GOT3 (cell line): Measurements from ENCODE around the gene ZFP2.
"Not testable (repeated sequence)": the region's sequence is repeated elsewhere in the genome, so short reads cannot be mapped to it uniquely, and the experiment has no call there.

Experiments
- DNase-seq: peaks from one replicate; lab custom pipeline; 2025; ENCODE audit warnings: mixed read lengths; lab: John Stamatoyannopoulos, UW

The ZFP2 gene

DNA sequence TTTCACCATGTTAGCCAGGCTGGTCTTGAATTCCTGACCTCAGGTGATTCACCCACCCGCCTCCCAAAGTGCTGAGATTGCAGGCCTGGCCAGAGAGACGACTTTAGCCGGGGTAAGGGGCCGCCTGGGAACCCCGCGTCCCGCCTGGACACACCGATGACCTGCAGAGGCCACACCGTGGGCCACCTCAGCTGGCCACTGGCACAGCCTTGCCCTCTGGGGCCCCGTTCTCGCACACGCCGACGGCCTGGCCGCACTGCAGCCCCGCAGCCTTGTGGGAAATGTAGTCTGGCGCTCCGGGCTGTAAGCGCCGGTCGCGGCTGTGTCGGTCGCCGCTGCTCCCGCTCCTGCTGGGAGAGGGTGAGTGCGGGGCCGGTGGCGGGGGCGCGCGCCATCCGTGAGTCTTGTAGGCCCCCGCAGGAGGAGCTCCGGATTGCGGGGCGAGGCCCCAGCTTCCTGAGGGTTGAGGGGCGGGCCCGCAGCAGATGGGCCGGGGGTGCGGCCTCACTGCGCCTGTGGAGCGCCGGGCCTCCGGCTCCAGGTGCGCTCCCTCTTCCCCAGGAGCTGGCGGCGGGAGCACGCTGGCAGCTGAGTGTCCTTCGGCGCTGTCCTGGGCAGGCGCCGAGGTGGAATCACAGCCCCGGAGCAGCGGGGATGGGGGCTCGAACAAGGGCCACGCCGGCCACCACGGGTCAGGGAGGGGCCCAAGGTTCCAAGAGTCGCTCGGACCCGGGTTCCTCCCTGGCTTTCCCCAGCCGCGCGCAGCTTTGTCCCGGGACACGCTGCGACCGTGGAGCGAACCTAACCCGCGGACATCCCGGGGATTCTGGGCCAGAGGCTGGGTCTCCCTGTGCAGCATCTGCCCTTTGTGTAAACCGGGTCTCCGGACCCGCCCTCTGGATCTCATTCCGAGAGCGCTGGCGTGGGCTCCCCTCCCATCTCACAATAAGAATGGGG, at the start of gene ZFP2:
Gene ZFP2, plus strand, starts transcription at position 299 of the 957 bp plus-strand sequence. CDS start 35,401 bp downstream, outside the sequence.
- DNase-seq, result no peak

DNA sequence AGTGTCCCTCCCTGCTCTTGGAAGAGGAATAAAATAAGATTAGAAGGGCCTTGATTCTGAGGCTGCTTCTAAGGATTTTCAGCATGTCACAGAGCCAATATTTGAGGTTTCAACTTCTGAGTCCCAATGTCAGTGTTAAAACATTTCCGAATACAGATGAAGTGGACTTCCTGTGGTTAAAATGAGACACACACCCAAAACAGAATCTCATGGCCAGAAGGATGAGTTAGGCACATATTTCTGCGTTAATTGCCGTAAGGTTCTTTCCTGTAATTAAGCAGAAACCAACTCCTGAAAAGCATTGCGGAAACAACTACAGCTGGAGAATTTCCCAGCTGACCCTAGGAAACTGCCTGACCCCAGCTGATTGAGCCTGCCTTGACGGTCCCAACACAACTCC, 46.4 kb upstream of the ZFP2 start:
- DNase-seq, result no peak

DNA sequence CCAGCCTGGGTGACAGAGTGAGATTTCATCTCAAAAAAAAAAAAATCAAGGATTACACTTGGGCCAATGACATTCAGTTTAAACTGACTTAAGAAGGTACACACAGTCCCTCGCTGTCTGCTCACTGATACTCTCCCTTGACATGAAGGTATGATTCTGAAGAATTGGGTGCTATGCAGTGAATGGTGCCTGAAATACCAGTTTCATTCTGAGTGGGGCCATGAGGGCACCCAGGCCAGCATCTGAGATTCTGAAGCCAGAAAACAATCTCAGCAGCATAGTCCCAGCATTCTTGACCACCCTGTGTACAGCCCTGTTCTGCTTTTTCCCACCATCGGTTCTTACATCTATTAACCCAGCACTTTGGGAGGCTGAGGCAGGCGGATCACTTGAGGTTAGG, 43.8 kb upstream of the ZFP2 start:
- no peak for DNase-seq

DNA sequence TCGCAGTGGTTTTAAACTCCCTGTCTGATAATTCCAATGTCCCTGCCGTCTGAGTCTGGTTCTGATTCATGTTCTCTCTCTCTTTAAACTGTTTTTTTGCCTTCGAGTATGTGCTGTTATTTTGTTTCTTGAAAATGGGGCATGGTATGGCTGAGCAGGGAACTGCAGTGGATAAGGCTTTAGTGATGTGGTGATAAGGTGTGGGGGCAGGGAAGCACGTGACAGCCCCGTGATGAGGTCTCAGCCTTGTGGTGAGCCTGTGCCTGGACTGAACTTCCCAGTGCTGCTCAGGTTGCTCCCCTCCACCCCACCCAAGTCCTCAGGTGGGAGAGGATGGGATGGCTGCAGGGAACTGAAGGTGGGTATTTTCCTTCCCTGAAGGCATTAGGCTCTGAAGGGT, 41.4 kb upstream of the ZFP2 start:
- DNase-seq, result no peak

DNA sequence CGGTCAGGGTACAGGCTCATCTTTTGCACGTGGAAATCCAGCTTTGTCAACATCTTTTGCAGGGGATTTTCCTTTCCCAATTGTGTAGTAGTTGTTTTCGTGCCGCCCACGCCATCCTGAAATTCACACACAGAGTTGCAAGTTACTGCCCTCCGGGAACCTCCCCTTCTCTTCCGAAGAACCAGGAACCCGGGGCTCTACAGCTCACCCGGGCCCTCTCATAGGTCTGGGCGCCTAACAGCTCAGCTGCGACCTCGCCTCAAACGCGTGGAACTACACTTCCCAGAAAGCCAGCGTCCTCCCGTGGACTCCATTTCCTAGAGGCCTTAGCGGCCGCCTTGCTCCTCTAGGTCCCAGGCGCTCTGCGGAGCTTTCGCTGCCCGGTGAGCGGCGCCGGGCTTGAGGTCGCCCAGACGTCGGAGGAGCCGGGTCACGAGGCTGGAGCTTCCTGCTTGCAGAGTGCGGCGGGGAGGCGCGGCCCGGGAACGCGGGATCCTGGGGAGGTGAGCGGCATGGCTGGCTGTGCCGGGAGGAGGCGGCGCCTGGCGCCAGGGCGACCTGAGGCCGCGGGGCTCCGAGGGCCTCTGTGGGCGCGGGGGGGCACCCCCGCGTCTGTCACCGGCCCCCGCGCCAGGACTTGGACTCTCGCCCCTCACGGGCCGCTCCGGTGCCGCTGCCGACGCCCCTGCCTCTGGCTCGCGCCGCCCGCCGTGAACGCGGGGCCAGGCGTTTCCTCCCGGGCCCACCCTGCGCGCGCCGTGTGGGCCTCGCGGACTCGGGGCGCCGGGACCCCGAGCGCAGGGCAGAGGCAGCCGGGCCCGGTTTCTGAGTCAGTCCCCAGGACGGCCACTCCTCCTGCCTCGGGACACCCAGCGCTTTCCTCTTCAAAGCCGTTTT, 35.8 kb upstream of the ZFP2 start, which contains the start of gene ZNF354B:
Gene ZNF354B, plus strand, starts transcription at position 329 of the 897 bp plus-strand sequence. CDS start 1,095 bp downstream, outside the sequence.
- DNase-seq, result peak; percentile 74

DNA sequence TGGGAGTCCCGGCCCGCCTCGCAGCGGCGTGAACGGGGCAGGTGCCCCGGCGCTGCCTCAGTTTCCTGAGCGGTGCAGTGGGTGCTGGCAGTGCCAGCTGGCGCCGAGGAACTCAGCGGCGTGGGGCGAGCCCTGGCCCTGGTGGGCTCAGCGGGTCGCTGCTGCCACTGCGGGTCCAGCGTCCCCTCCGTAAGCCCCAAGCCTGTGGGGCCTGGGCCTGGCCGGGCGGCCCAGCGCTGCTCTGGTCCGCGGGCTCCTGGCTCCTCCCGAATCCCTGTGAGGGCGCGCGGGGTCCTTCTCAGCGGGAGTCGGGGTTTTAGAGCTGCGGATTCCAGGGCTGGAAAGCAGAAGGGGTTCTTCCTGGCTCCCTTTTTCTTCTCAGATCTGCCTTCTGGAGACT, 35.1 kb upstream of the ZFP2 start:
- DNase-seq, result not testable (repeated sequence)

DNA sequence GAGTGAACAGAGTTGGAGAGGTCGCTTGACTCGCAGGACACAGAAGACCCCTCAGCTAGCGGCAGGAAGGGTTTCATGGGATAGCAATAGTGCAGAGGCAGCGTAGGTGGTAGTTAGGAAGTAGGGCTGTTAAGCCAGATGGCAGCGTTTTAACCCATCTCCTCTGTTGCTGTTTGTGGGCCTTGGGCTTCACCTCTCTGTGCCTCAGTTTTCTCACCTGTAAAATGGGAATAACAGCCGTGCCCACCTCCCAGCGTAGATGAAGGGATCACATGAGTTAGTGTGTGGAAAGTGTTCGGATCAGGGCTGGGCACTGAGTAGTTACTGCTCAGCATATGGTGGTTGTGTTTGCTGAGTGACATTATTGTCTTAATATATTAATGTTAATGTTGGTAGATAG, 34.1 kb upstream of the ZFP2 start:
- DNase-seq, result no peak

DNA sequence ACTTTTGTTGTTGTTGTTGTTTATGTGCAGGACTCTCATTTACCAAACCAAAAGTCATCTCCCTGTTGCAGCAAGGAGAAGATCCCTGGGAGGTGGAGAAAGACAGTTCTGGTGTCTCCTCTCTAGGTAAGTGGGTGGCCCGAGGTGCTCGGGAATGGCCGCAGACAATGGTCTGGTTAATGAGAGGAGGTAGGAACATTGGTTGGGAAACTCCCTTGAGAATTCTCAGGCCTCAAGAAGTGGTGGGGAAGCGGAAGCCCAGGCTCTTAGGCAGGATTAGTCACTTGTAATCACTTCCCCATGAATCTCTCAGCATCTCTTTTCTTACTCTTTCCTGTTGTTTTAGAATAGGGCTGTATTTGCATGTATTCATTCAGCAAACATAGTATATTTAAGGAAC, 28.8 kb upstream of the ZFP2 start:
- no peak for DNase-seq

DNA sequence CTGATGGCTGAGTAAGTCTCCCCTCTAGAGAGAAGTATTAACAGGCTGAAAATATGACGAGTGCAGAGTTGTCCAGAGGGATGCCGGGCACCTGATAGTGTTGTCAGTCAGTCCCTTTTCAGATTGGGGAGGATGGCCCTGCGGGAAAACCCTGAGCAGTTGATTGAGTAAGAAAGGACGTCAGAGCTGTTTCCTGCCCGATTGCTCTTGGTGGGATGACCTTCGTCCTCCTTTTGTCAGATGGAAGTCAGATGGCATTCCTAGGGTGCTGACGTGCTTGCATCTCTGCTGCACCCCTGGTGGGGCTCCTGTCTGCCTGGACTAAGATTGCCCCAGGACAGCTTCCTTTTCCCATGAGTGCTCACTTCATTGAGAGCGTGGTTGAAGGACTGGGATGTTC, 26.1 kb upstream of the ZFP2 start:
- DNase-seq, result no peak

DNA sequence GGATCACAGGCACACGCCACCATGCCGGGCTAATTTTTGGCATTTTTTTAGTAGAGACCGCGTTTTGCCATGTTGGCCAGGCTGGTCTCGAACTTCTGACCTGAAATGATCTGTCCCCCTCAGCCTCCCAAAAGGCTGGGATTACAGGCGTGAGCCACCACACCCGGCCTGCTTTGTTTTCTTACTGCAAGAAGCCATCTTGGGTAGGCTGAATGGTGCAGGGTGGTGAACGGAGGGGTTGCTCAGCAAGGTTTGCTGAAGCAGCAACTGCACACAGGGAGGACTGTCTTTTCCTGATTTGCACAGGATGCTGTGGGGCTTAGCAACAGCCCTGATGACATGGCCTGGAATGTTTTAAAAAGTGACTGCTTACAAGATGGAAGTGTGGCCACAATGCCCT, 25.3 kb upstream of the ZFP2 start:
- no peak for DNase-seq

DNA sequence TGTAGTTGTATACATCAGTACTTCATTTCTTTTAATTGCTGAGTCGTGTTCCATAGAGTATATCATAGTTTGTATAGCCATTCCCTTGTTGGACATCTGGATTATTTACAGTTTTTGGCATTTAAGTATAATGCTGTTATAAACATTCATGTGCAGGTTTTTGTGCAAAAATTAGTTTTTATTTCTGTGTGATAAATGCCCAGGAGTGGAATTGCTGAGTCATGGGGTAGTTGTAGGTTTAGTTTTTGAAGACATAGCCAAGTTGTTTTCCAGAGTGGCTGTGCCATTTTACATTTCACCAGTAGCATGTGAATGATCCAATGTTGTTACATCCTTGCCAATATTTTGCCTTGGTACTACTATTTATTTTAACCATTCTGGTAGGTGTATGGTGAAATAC, 23.4 kb upstream of the ZFP2 start:
- no peak for DNase-seq

DNA sequence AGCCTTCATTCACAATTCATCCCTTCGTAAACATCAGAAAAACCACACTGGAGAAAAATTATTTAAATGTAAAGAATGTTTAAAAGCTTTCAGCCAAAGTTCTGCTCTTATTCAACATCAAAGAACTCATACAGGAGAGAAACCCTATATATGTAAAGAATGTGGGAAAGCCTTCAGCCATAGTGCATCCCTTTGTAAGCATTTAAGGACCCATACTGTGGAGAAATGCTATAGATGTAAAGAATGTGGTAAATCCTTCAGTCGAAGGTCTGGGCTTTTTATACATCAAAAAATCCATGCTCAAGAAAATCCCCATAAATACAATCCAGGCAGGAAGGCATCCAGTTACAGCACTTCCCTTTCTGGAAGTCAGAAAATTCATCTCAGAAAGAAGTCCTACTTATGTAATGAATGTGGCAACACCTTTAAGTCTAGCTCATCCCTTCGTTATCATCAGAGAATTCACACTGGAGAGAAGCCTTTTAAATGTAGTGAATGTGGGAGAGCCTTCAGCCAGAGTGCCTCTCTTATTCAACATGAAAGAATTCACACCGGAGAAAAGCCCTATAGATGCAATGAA, 12.5 kb upstream of the ZFP2 start:
- DNase-seq, result not testable (repeated sequence)

DNA sequence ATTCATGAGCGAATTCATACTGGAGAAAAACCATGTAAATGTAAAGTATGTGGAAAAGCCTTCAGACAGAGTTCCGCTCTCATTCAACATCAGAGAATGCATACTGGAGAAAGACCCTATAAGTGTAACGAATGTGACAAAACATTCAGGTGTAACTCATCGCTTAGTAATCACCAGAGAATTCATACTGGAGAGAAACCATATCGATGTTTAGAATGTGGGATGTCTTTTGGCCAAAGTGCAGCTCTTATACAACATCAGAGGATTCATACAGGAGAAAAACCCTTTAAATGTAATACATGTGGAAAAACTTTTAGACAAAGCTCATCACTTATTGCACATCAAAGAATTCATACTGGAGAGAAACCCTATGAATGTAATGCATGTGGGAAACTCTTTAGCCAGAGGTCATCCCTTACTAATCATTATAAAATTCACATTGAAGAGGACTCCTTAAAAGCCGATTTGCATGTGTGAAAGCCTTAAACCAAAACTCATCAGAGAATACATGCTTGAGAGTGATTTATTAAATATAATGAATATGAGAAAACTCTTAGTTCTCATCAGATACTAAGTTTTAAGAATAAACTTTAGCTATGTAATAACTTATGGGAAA, 11.8 kb upstream of the ZFP2 start:
- DNase-seq, result no peak

DNA sequence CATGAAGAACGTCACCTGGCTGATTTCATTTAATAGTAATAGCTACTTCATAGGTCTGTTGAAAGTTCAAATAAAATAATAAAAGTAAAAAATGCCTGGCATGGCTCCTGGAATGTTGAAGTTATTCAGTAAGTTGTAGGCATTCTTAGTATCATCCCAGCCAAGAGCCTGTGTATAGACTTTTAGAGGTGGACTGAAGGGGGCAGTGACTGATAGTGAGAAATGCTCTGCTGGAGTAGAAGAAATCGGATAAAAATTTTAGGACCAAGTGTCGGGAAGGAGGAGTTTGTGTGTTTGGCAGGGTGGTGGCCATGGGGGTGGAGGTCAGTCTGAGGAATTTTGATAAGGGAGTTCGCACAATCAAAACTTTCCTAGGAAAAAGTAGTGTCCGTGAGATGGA, 3.6 kb downstream of the ZFP2 start:
- no peak for DNase-seq

DNA sequence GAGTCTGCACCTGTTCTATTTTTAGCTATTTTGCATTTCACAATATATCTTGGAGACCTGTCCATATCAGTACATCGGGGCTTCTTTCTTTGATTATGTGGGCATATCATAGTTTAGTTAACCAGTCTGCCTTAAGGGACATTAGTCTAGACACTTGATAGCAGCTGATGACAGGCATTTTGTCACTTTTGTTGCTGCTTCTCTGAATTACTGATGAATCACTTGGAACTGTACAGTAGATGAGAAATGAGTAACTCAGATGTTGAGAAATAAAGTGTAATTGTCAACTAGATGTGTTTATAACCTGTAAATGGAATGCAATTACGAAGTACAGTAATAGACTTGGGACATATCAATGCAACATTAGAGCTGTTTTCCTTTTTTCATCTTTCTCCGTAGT, 7.1 kb downstream of the ZFP2 start:
- no peak for DNase-seq

DNA sequence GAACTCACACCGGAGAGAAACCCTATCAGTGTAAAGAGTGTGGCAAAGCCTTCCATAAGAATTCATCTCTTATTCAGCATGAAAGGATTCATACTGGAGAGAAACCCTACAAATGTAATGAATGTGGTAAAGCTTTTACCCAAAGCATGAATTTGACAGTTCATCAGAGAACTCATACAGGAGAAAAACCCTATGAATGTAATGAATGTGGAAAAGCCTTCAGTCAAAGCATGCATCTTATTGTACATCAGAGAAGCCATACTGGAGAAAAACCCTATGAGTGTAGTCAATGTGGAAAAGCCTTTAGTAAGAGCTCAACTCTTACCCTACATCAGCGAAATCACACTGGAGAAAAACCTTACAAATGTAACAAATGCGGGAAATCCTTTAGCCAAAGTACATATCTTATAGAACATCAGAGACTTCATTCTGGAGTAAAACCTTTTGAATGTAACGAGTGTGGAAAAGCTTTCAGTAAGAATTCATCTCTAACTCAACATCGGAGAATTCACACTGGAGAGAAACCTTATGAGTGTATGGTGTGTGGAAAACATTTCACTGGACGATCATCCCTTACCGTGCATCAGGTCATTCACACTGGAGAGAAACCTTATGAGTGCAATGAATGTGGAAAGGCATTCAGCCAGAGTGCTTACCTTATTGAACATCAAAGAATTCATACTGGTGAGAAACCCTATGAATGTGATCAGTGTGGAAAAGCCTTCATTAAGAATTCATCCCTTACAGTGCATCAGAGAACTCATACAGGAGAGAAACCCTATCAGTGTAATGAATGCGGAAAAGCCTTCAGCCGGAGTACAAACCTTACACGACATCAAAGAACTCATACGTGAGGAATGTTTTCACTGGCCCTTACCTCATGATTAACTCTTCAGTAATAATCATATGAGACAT, 36.4 kb downstream of the ZFP2 start:
- DNase-seq, result no peak

DNA sequence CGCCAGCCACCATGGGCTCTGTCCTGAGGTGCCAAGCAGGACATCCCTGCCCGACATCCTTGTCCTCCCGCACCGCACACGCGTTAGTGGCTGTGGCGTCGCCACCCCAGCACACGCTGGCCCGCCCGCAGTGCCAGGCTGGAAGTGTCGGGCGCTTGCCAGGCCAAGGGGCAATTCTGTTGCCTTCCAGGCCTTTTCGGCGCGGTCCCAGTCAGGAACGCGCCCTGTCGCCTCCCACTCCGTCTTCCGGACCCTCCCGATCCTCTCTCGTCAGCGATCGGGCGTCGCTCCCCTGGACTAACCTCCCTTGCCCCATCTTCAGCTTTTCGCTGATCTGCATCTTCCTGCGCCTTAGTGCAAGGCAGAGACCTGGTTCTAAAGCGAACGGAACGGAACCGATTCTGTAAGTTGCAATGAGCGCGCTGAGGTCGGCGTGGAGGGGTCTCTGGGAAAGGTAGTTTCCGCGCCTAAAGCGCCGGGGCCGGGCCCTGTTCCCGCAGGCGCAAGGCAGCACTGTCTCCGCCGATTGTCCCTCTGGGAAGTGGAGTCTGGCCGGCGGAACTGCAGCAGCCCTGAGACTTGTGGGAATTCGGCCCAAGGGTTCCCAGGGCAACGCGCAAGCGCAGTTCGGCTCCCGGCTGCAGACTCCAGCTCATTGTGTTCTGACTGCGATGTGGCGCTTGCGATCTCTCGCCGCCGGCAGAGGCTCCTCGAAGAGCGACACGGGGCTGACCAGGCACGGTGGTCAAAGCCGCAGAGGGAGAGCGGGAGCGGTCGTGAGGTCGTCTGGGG, 45.1 kb downstream of the ZFP2 start, which contains the start of gene ZNF454:
Gene ZNF454, plus strand, starts transcription at position 630 of the 792 bp plus-strand sequence. CDS start 1,594 bp downstream, outside the sequence.
- no peak for DNase-seq

DNA sequence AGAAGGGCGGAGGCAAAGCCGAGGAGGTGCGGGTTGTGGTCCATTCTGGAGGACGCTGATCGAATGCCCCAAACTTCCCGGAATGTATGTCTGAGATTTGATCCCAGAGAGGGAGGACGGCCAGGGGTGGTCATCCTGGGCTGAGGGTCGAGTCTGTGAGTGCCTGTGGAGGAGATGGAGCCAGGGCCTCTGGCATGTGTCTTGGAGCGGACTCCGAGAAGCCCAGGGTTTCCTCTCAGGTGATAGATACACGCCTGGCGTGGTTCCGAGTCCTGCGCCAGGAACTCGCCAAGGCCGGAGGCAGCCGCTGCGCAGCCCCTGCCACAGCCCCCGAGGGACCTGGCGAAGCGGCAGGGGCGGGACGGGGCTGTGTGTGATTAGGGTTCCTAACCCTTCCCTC, 45.6 kb downstream of the ZFP2 start:
- no peak for DNase-seq

DNA sequence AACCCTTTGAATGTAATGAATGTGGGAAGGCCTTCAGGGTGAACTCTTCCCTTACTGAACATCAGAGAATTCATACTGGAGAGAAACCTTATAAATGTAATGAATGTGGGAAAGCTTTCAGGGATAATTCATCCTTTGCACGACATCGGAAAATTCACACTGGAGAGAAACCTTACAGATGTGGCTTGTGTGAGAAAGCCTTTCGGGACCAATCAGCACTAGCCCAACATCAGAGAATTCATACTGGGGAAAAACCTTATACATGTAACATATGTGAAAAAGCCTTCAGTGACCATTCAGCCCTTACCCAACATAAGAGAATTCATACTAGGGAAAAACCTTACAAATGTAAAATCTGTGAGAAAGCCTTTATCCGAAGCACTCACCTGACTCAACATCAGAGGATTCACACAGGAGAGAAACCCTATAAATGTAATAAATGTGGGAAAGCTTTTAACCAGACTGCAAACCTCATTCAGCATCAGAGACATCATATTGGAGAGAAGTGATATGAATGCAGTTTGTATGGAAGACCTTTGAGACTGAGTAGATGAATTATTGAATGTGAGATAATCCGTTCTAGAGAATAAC, 69.8 kb downstream of the ZFP2 start:
- DNase-seq, result no peak
